ENCODE results near the gene ECM1. TPM values are rescaled to one million over a fixed set of nuclear protein-coding genes. Genes with fewer than 3 reads are reported as not detected.
A peak's percentile ranks its signal among the peaks of the same experiment; 100 is the strongest.

The ECM1 gene
- total and polyA plus RNA-seq, 4 experiments from 2014 or later: 1.9 to 2.0 TPM; not detected in 2

GRCh38 chr1:150553392-150554085 is 45.6 kb downstream of the ECM1 start:
- Mint-ChIP-seq H3K36me3 (peaks cover 0 to 8% of the 10 kb centered on the region in 2 donors), H3K27ac (peak overlapping the region in 2 of 7 donors; percentile 12 to 57), H3K27me3 (peaks cover under 1 to 3% of the 10 kb centered on the region in 2 donors), H3K4me3 (no peak overlapping the region), H3K4me1 (peaks cover 12 to 28% (median 16%) of the 10 kb centered on the region in 4 donors), H3K9me3 (no peaks in the 10 kb centered on the region)
- peak in 1 of 5 donors; percentile 29 for DNase-seq
- Histone ChIP-seq H3K27me3 (ENCODE audit: insufficient read depth, low read length) (no peaks in the 10 kb centered on the region), H3K9me3 (ENCODE audit: control insufficient read depth in 1 of 2, low read length in 2 of 2) (no peaks in the 10 kb centered on the region), H3K4me1 (ENCODE audit: insufficient read depth, low read length) (peaks cover 20% of the 10 kb centered on the region), H3K36me3 (ENCODE audit: insufficient read depth, low read length) (no peaks in the 10 kb centered on the region), H3K27ac (ENCODE audit: low read depth, low read length) (no peak overlapping the region), H3K4me3 (ENCODE audit: low read length in 2 of 2) (no peak overlapping the region)
- intact Hi-C loops (cut with micrococcal nuclease): no loop called here
- POLR2A ChIA-PET (ENCODE audit: partially characterized antibody): interaction anchor here (1.3 to 2.9 kb wide), 4 partner anchors 23 to 189 kb away, joined by 3 to 13 read pairs (median 6); partner anchors contain the start of genes MCL1 and RPRD2
- CTCF ChIA-PET (ENCODE audit: partially characterized antibody): no interaction called here

- Mint-ChIP-seq H3K27ac (peak overlapping the region in 1 of 7 donors; percentile 32), H3K4me1 (peaks cover 10 to 26% (median 15%) of the 10 kb centered on the region in 4 donors), H3K9me3 (no peaks in the 10 kb centered on the region), H3K36me3 (peaks cover 0 to 8% of the 10 kb centered on the region in 2 donors), H3K4me3 (no peak overlapping the region), H3K27me3 (peaks cover 0 to 3% of the 10 kb centered on the region in 2 donors)
- Histone ChIP-seq H3K4me1 (ENCODE audit: insufficient read depth, low read length) (peaks cover 18% of the 10 kb centered on the region), H3K27ac (ENCODE audit: low read depth, low read length) (no peak overlapping the region), H3K36me3 (ENCODE audit: insufficient read depth, low read length) (no peaks in the 10 kb centered on the region), H3K4me3 (ENCODE audit: low read length in 2 of 2) (no peak overlapping the region), H3K9me3 (ENCODE audit: control insufficient read depth in 1 of 2, low read length in 2 of 2) (no peaks in the 10 kb centered on the region), H3K27me3 (ENCODE audit: insufficient read depth, low read length) (no peaks in the 10 kb centered on the region)
- intact Hi-C loops (cut with micrococcal nuclease): no loop called here
- peak in 1 of 5 donors; percentile 1 for DNase-seq
- POLR2A ChIA-PET (ENCODE audit: partially characterized antibody): interaction anchor here (0.8 to 1.9 kb wide), 4 partner anchors 9 to 190 kb away, joined by 3 to 9 read pairs (median 4); partner anchors contain the start of genes MCL1 and RPRD2
- CTCF ChIA-PET (ENCODE audit: partially characterized antibody): no interaction called here
Measured at GRCh38 chr1:150554086-150554452, 46.2 kb downstream of the ECM1 start.

- Mint-ChIP-seq H3K27ac (peak overlapping the region in 2 of 7 donors; percentile 14 to 46), H3K27me3 (no peaks in the 10 kb centered on the region), H3K9me3 (no peaks in the 10 kb centered on the region), H3K4me3 (no peak overlapping the region), H3K4me1 (peaks cover 13 to 34% (median 18%) of the 10 kb centered on the region in 4 donors), H3K36me3 (peaks cover 0 to 8% of the 10 kb centered on the region in 2 donors)
- POLR2A ChIA-PET (ENCODE audit: partially characterized antibody): interaction anchor here (0.6 to 16.5 kb wide), 3 partner anchors 21 to 46 kb away, joined by 3 to 1751 read pairs (median 9); partner anchors contain the start of gene MCL1
- Histone ChIP-seq H3K27me3 (ENCODE audit: insufficient read depth, low read length) (no peaks in the 10 kb centered on the region), H3K9me3 (ENCODE audit: control insufficient read depth in 1 of 2, low read length in 2 of 2) (no peaks in the 10 kb centered on the region), H3K4me3 (ENCODE audit: low read length in 2 of 2) (no peak overlapping the region), H3K27ac (ENCODE audit: low read depth, low read length) (no peak overlapping the region), H3K36me3 (ENCODE audit: insufficient read depth, low read length) (no peaks in the 10 kb centered on the region), H3K4me1 (ENCODE audit: insufficient read depth, low read length) (peaks cover 26% of the 10 kb centered on the region)
- CTCF ChIA-PET (ENCODE audit: partially characterized antibody): interaction anchor here (0.9 to 13.6 kb wide), 3 partner anchors 17 to 61 kb away, joined by 3 to 501 read pairs (median 3); no protein-coding TSS in a partner anchor
- intact Hi-C loops (cut with micrococcal nuclease): no loop called here
- peak in 1 of 5 donors; percentile 36 for DNase-seq
Measured at GRCh38 chr1:150555198-150555970, 47.5 kb downstream of the ECM1 start.

GRCh38 chr1:150555971-150556865 is 48.3 kb downstream of the ECM1 start:
- ChIA-PET CTCF (ENCODE audit: partially characterized antibody) (interaction anchor here (0.5 to 13.6 kb wide), 5 partner anchors 16 to 834 kb away, joined by 3 to 501 read pairs (median 3); partner anchors contain the start of gene ENSA), POLR2A (ENCODE audit: partially characterized antibody) (interaction anchor here (0.6 to 16.5 kb wide), 2 partner anchors 20 to 46 kb away, joined by 3 to 1751 read pairs; partner anchors contain the start of gene MCL1)
- H3K4me1 Mint-ChIP-seq: peaks cover 19 to 37% (median 21%) of the 10 kb centered on the region in 4 donors
- no peak overlapping the region for H3K4me3 ChIP-seq (ENCODE audit: low read length in 2 of 2)
- DNase-seq: peak in 1 of 5 donors; percentile 29
- intact Hi-C loops (cut with micrococcal nuclease): no loop called here
- H3K27me3 ChIP-seq (ENCODE audit: insufficient read depth, low read length): no peaks in the 10 kb centered on the region
- H3K27ac ChIP-seq (ENCODE audit: low read depth, low read length): no peak overlapping the region
- peak overlapping the region in 2 of 7 donors; percentile 3 to 52 for H3K27ac Mint-ChIP-seq
- no peaks in the 10 kb centered on the region for H3K36me3 ChIP-seq (ENCODE audit: insufficient read depth, low read length)
- H3K9me3 ChIP-seq (ENCODE audit: control insufficient read depth in 1 of 2, low read length in 2 of 2): no peaks in the 10 kb centered on the region
- H3K36me3 Mint-ChIP-seq: peaks cover 0 to 11% of the 10 kb centered on the region in 2 donors
- no peak overlapping the region for H3K4me3 Mint-ChIP-seq
- no peaks in the 10 kb centered on the region for H3K9me3 Mint-ChIP-seq
- peaks cover 26% of the 10 kb centered on the region for H3K4me1 ChIP-seq (ENCODE audit: insufficient read depth, low read length)
- H3K27me3 Mint-ChIP-seq: no peaks in the 10 kb centered on the region

GRCh38 chr1:150557065-150557600 is 49.2 kb downstream of the ECM1 start:
- intact Hi-C loops (cut with micrococcal nuclease): no loop called here
- Histone ChIP-seq H3K9me3 (ENCODE audit: control insufficient read depth in 1 of 2, low read length in 2 of 2) (no peaks in the 10 kb centered on the region), H3K4me3 (ENCODE audit: low read length in 2 of 2) (no peak overlapping the region), H3K4me1 (ENCODE audit: insufficient read depth, low read length) (peaks cover 19% of the 10 kb centered on the region), H3K36me3 (ENCODE audit: insufficient read depth, low read length) (no peaks in the 10 kb centered on the region), H3K27ac (ENCODE audit: low read depth, low read length) (no peak overlapping the region), H3K27me3 (ENCODE audit: insufficient read depth, low read length) (no peaks in the 10 kb centered on the region)
- Mint-ChIP-seq H3K4me1 (peaks cover 17 to 37% (median 20%) of the 10 kb centered on the region in 4 donors), H3K9me3 (peaks cover 0 to 5% (median 0%) of the 10 kb centered on the region in 8 donors), H3K27me3 (no peaks in the 10 kb centered on the region), H3K36me3 (peaks cover 0 to 14% of the 10 kb centered on the region in 2 donors), H3K4me3 (no peak overlapping the region), H3K27ac (no peak overlapping the region)
- DNase-seq: peak in 1 of 5 donors; percentile 39
- ChIA-PET CTCF (ENCODE audit: partially characterized antibody) (interaction anchor here (1.3 to 13.6 kb wide), 2 partner anchors 60 to 72 kb away, joined by 3 to 501 read pairs; partner anchors contain the start of gene ENSA), POLR2A (ENCODE audit: partially characterized antibody) (interaction anchor here (16.5 kb wide), 1 partner anchor 19 kb away, joined by 1751 read pairs; the partner anchor contains the start of gene MCL1)

- H3K4me3 Mint-ChIP-seq: no peak overlapping the region
- POLR2A ChIA-PET (ENCODE audit: partially characterized antibody): interaction anchor here (8.7 to 16.5 kb wide), 2 partner anchors 19 to 70 kb away, joined by 190 to 1751 read pairs; partner anchors contain the start of genes ENSA and MCL1
- no peaks in the 10 kb centered on the region for H3K36me3 ChIP-seq (ENCODE audit: insufficient read depth, low read length)
Measured at GRCh38 chr1:150557813-150558212, 49.9 kb downstream of the ECM1 start.

More at GRCh38 chr1:150557813-150558212, 49.9 kb downstream of the ECM1 start:
- no peaks in the 10 kb centered on the region for H3K27me3 ChIP-seq (ENCODE audit: insufficient read depth, low read length)
- peak in 1 of 5 donors; percentile 9 for DNase-seq
- CTCF ChIA-PET (ENCODE audit: partially characterized antibody): interaction anchor here (0.5 to 13.6 kb wide), 4 partner anchors 18 to 239 kb away, joined by 3 to 501 read pairs (median 268); partner anchors contain the start of genes ENSA and MCL1
- Mint-ChIP-seq H3K4me1 (peaks cover 16 to 37% (median 19%) of the 10 kb centered on the region in 4 donors), H3K27me3 (no peaks in the 10 kb centered on the region), H3K9me3 (peaks cover 0 to 5% (median 0%) of the 10 kb centered on the region in 8 donors), H3K36me3 (peaks cover 0 to 14% of the 10 kb centered on the region in 2 donors), H3K27ac (peak overlapping the region in 1 of 7 donors; percentile 24)
- intact Hi-C loops (cut with micrococcal nuclease): no loop called here
- peaks cover 24% of the 10 kb centered on the region for H3K4me1 ChIP-seq (ENCODE audit: insufficient read depth, low read length)
- H3K27ac ChIP-seq (ENCODE audit: low read depth, low read length): no peak overlapping the region
- no peaks in the 10 kb centered on the region for H3K9me3 ChIP-seq (ENCODE audit: control insufficient read depth in 1 of 2, low read length in 2 of 2)
- no peak overlapping the region for H3K4me3 ChIP-seq (ENCODE audit: low read length in 2 of 2)

Measured in CD4-positive, alpha-beta memory T cell (primary cell).